A549 (cell line): ENCODE results near the gene ZNF132.

Source experiments
- EP300 ChIP-seq, 2 experiments: fragments of >200 bp; sonication (Bioruptor Twin); formaldehyde crosslinking; IDR thresholded peaks; 2 replicates in 1 of 2; 3 replicates in 1 of 2; pipeline ENCODE4 v1.6.1; 2016 to 2017
- HDAC2 ChIP-seq: fragments of 200-600 bp; sonication (generic); IDR thresholded peaks from 2 replicates; pipeline ENCODE4 v1.6.1; 2016
- HOXB13 ChIP-seq: fragments of 250-450 bp; sonication (Bioruptor Pico); IDR thresholded peaks from 2 replicates; pipeline ENCODE4 v1.5.0; 2020; ENCODE audit warnings: low read depth, mild to moderate bottlenecking, moderate library complexity
- JUN ChIP-seq, 2 experiments: fragments of >200 bp; sonication (Bioruptor Twin); formaldehyde crosslinking; IDR thresholded peaks; 2 replicates in 1 of 2; 3 replicates in 1 of 2; pipeline ENCODE4 v1.6.1; 2016 to 2017
- POLR2A ChIP-seq: IDR thresholded peaks from 2 replicates; pipeline ENCODE4 v1.6.1; 2012; ENCODE audit warnings: mild to moderate bottlenecking, low read length
- SREBF2 ChIP-seq: fragments of 450-650 bp; IDR thresholded peaks from 2 replicates; pipeline ENCODE4 v1.6.1; 2014; ENCODE audit warnings: mild to moderate bottlenecking, moderate library complexity
- USF2 ChIP-seq: fragments of 450-650 bp; IDR thresholded peaks from 2 replicates; pipeline ENCODE4 v1.6.1; 2014; ENCODE audit warnings: antibody characterized with exemption
- TF ChIP-seq, protein P1 (sequence below): fragments of >200 bp; sonication (Bioruptor Twin); formaldehyde crosslinking; IDR thresholded peaks from 3 replicates; pipeline ENCODE4 v1.5.1; 2016

DNA sequence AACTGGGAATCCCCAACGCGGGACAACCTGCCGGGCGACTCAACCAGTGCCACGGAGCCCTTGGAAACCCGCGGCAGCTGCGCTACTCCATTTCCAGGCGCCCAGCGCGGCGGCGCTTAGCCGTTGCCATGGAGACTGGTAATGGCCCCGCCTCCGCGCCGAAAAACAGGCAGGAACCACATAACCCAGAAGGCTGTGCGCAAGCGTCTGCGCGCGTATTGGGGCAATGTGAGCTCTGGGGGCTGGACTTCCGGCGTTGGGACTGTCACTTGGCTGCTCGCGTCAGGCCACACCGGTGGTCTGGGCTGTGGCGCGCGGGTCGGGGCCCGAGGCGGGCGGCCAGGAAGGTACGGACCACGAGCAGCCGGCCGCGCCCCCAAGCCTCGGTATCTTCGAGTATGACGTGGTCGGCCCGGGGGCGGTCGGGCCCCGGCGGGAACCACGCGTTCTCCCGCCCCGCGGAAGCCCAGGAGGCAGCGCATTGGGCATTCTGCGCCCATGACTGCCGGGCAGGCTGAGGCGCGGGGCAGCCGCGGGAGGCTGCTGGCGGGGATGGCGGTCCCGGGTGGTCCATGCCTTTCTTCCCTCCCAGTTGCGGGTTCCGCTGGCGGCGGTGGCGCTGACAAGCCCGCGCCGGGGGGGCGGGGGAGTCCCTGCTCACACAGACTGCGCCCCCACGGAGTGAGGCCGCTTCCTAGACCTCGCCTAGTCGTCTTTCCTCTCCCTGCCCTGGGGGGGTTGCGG, 11.6 kb upstream of the ZNF132 start, which contains the start of gene ZNF324B:
- TF ChIP-seq POLR2A (peak; percentile 55), USF2 (0 out of 2 replicates have a peak, but pooled peaks have one; percentile 4), HOXB13 (CRISPR knock-in tag) (no peak), EP300 (IDR thresholded peaks at IDR 0.05) (no peak), HDAC2 (no peak), JUN (IDR thresholded peaks at IDR 0.05) (peak in 1 of 2 experiments; percentile 62; a peak in 1 of 5 replicates), SREBF2 (no peak)
- TF ChIP-seq, protein P1, sequence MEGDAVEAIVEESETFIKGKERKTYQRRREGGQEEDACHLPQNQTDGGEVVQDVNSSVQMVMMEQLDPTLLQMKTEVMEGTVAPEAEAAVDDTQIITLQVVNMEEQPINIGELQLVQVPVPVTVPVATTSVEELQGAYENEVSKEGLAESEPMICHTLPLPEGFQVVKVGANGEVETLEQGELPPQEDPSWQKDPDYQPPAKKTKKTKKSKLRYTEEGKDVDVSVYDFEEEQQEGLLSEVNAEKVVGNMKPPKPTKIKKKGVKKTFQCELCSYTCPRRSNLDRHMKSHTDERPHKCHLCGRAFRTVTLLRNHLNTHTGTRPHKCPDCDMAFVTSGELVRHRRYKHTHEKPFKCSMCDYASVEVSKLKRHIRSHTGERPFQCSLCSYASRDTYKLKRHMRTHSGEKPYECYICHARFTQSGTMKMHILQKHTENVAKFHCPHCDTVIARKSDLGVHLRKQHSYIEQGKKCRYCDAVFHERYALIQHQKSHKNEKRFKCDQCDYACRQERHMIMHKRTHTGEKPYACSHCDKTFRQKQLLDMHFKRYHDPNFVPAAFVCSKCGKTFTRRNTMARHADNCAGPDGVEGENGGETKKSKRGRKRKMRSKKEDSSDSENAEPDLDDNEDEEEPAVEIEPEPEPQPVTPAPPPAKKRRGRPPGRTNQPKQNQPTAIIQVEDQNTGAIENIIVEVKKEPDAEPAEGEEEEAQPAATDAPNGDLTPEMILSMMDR: no peak
